ENCODE results near the gene CAPS.
"Not testable (repeated sequence)": the region's sequence is repeated elsewhere in the genome, so short reads cannot be mapped to it uniquely, and the experiment has no call there.

DNA sequence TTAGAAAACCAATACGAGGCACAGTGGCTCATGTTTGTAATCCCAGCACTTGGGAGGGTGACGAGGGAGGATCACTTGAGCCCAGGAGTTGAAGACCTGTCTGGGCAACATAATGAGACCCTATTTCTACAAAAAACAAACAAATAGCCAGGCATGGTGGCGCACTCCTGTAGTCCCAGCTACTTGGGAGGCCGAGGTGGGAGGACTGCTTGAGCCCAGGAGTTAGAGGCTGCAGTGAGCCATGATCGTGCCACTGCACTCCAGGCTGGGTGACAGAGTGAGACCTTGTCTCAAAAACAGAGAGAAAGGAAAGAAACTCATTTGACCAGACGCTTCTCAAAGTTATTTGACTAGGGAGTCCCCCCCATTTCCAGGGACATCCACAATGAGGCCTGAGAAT is 49.2 kb downstream of the CAPS start:
- not testable (repeated sequence) for TF ChIP-seq CTCF (conservative IDR thresholded peaks at IDR 0.05); ZFX (IDR thresholded peaks at IDR 0.05)
